ENCODE results near the gene SH3BP5. TPM values are rescaled to one million over a fixed set of nuclear protein-coding genes. Genes with fewer than 3 reads are reported as not detected.

The SH3BP5 gene
- total and polyA plus RNA-seq, 2 experiments from 2014 or later: 15.9 to 16.3 TPM

DNA sequence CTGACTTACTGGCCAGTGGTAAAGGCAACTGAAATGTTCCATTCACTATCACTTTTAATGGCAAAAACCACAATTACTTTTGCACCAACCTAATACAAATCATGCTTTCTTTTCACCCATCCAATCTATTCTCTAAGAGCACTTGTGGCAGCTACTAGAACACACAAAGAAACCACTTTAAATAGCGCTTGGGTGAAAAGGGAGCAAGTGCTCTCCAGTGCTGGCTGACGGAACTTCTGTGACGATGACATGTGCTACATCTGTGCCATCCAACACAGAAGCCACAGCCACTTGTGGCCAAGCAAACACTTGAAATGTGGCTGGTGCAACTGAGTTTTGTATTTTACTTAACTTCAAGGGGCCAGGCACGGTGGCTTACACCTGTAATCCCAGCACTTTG lies 18.9 kb downstream of the SH3BP5 start:
- no peak for TF ChIP-seq EZH2phosphoT487 (IDR thresholded peaks at IDR 0.05; ENCODE audit: low read depth, severe bottlenecking, unreplicated experiment)
- no peak for TF ChIP-seq CTCF (IDR thresholded peaks at IDR 0.05; ENCODE audit: poor library complexity)
- no peak for TF ChIP-seq EZH2 (IDR thresholded peaks at IDR 0.05; ENCODE audit: borderline replicate concordance)
- WGBS (ENCODE audit: low lambda C conversion rate, missing lambda C conversion rate): 94% methylated on average over 4 of the region's 4 CpGs
- Histone ChIP-seq H3K4me1 (ENCODE audit: insufficient read depth) (peaks cover 39% of the 10 kb centered on the region), H3K27ac (no peak overlapping the region), H4K20me1 (ENCODE audit: insufficient read depth, poor library complexity, severe bottlenecking) (no peaks in the 10 kb centered on the region), H3K4me3 (no peak overlapping the region), H2AFZ (no peak overlapping the region), H3K9me2 (replicated peaks; ENCODE audit: insufficient read depth) (no peaks in the 10 kb centered on the region), H3K36me3 (replicated peaks; ENCODE audit: insufficient read depth, low read depth) (no peaks in the 10 kb centered on the region), H3K79me2 (peaks cover 44% of the 10 kb centered on the region), H3K27me3 (no peaks in the 10 kb centered on the region), H3K9me3 (ENCODE audit: low read depth) (no peaks in the 10 kb centered on the region), H3K4me2 (no peak overlapping the region)
- DNase-seq (ENCODE audit: low spot score): no peak

DNA sequence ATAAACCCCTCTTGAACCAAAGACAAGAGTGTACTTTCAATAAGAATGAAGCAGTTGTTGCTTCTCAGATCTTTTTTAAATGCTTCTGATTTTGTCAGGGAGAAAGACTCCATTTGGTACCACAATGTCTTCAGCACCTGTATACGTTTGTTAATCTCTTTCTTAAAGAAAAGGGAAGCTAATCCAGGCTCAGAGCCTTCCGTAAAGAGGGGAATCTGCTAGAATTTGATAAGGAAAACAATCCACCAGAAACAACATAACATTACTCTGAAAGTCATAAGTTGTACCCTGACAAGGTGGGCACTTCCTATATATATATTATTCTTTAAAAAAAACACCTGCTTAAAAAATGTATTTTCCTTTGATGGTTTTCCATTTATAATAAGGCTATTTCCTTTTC lies 19.8 kb downstream of the SH3BP5 start:
- no peaks in the 10 kb centered on the region for H3K36me3 ChIP-seq (replicated peaks; ENCODE audit: insufficient read depth, low read depth)
- WGBS (ENCODE audit: low lambda C conversion rate, missing lambda C conversion rate): 42% methylated on average over 2 of the region's 2 CpGs
- TF ChIP-seq EZH2 (IDR thresholded peaks at IDR 0.05; ENCODE audit: borderline replicate concordance) (no peak), EZH2phosphoT487 (IDR thresholded peaks at IDR 0.05; ENCODE audit: low read depth, severe bottlenecking, unreplicated experiment) (no peak), CTCF (IDR thresholded peaks at IDR 0.05; ENCODE audit: poor library complexity) (no peak)

GRCh38 chr3:15310491-15311370 lies 21.7 kb downstream of the SH3BP5 start:
- no peaks in the 10 kb centered on the region for H3K9me3 ChIP-seq (ENCODE audit: low read depth)
- H2AFZ ChIP-seq: no peak overlapping the region
- H3K9me2 ChIP-seq (replicated peaks; ENCODE audit: insufficient read depth): no peaks in the 10 kb centered on the region
- H3K4me3 ChIP-seq: no peak overlapping the region
- peak overlapping the region; percentile 39 for H3K4me2 ChIP-seq
- H3K4me1 ChIP-seq (ENCODE audit: insufficient read depth): peaks cover 33% of the 10 kb centered on the region
- peak overlapping the region; percentile 93 for H3K27ac ChIP-seq
- no peaks in the 10 kb centered on the region for H3K36me3 ChIP-seq (replicated peaks; ENCODE audit: insufficient read depth, low read depth)
- no peaks in the 10 kb centered on the region for H3K27me3 ChIP-seq
- no peaks in the 10 kb centered on the region for H4K20me1 ChIP-seq (ENCODE audit: insufficient read depth, poor library complexity, severe bottlenecking)
- H3K79me2 ChIP-seq: peaks cover 47% of the 10 kb centered on the region
- TF ChIP-seq CTCF (IDR thresholded peaks at IDR 0.05; ENCODE audit: poor library complexity) (no peak), EZH2phosphoT487 (IDR thresholded peaks at IDR 0.05; ENCODE audit: low read depth, severe bottlenecking, unreplicated experiment) (no peak), EZH2 (IDR thresholded peaks at IDR 0.05; ENCODE audit: borderline replicate concordance) (no peak)
- peak; percentile 83 for DNase-seq (ENCODE audit: low spot score)
- WGBS (ENCODE audit: low lambda C conversion rate, missing lambda C conversion rate): 28% methylated on average over 6 of the region's 6 CpGs

More for the DNA sequence above, 19.8 kb downstream of the SH3BP5 start:
- H3K27ac ChIP-seq: no peak overlapping the region
- no peaks in the 10 kb centered on the region for H4K20me1 ChIP-seq (ENCODE audit: insufficient read depth, poor library complexity, severe bottlenecking)
- no peaks in the 10 kb centered on the region for H3K27me3 ChIP-seq
- no peak overlapping the region for H3K4me3 ChIP-seq
- peaks cover 43% of the 10 kb centered on the region for H3K79me2 ChIP-seq
- H3K9me3 ChIP-seq (ENCODE audit: low read depth): no peaks in the 10 kb centered on the region
- no peak for DNase-seq (ENCODE audit: low spot score)
- no peak overlapping the region for H3K4me2 ChIP-seq
- H3K9me2 ChIP-seq (replicated peaks; ENCODE audit: insufficient read depth): no peaks in the 10 kb centered on the region
- peaks cover 37% of the 10 kb centered on the region for H3K4me1 ChIP-seq (ENCODE audit: insufficient read depth)
- no peak overlapping the region for H2AFZ ChIP-seq

All from hepatocyte (in vitro differentiated cells).